ENCODE measurements around the gene DENND11.

GRCh38 chr7:141709318-141709717, 7.4 kb upstream of the DENND11 start:
- TF ChIP-seq CTCF (IDR thresholded peaks at IDR 0.05 in 8 of 11, conservative IDR thresholded peaks at IDR 0.05 in 3 of 11) (no peak), POLR2A (IDR thresholded peaks at IDR 0.05) (no peak)

Data from spleen (tissue), 7 donors.